GM18861 (cell line): ENCODE results near the gene GCM1.

Experiments
- ATAC-seq: cut with Tn5 transposase; IDR thresholded peaks from one replicate; pipeline ENCODE4 v1.9.1; 2021; ENCODE audit not compliant: unreplicated experiment

GCM1 gene

GRCh38 chr6:53152576-53152975 lies 3.9 kb upstream of the GCM1 start:
- ATAC-seq, result no peak

GRCh38 chr6:53151676-53152075 lies 3.0 kb upstream of the GCM1 start:
- no peak for ATAC-seq

DNA sequence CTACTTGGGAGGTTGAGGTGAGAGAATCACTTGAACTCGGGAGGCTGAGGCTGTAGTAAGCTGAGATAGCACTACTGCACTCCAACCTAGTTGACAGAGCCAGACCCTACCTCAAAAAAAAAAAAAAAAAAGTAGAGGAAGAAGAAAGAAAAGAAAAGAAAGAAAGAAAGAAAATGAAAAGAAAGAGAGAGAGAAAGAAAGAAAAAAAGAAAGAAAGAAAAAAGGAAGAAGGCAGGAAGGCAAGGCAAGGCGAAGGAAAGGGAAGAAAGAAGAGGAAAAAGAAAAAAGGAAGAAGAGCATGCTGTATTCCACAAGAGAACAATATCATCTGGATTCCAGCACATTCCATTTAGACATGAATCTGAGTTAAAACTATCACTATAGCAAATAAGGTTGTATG lies 3.8 kb downstream of the GCM1 start:
- no peak for ATAC-seq

- ATAC-seq, result no peak
Measured at GRCh38 chr6:53143710-53144109, 4.9 kb downstream of the GCM1 start.

DNA sequence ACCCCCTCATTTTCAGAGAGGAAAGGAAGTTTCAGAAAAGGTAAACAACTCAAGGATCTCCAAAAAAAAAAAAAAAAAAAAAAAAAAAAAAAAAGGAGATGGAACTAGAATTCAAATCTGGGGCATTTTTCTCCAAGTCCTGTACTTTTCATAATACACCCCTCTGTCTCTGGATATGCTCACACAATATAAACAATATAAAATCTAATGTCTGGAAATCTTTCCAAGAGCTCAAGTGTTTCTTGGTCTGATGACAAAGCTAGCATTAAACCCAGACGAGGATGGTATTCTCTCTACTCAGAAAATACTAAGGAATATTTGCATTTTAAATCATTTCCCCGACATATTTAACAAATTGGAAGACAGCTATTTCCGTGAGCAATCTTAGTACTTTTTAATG lies 5.8 kb downstream of the GCM1 start:
- ATAC-seq, result no peak

- ATAC-seq, result no peak
Measured at GRCh38 chr6:53139841-53140413, 8.7 kb downstream of the GCM1 start.

DNA sequence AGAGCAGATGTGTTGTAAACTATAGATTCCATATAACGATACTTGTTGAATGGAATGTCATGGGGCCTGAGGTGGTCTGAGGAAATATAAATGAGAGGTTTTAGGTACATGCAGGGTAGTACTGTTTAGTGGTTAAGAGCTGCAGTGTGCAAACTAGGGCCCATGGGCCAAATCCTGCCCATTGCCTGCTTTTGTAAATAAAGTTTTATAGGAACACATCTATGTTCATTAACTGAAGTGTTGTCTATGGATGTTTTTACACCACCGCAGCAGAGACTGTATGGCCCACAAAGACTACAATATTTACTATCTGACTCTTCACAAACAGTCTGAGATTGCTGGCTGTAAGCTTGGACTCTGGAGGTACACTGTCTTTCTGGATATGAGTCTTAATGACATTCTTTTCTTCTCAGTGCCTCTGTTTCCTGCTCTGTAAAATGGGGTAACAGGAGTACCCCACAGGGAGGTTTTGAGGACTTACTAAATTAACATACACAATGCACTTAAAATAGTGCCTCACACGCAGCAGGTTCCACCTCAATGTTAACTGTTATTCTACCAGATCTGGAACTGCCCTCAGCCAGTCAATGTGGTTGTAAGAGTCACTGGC lies 12.5 kb downstream of the GCM1 start:
- ATAC-seq, result no peak

- ATAC-seq, result no peak
Measured at GRCh38 chr6:53134601-53135235, 13.9 kb downstream of the GCM1 start.

GRCh38 chr6:53133961-53134360 lies 14.7 kb downstream of the GCM1 start:
- no peak for ATAC-seq

DNA sequence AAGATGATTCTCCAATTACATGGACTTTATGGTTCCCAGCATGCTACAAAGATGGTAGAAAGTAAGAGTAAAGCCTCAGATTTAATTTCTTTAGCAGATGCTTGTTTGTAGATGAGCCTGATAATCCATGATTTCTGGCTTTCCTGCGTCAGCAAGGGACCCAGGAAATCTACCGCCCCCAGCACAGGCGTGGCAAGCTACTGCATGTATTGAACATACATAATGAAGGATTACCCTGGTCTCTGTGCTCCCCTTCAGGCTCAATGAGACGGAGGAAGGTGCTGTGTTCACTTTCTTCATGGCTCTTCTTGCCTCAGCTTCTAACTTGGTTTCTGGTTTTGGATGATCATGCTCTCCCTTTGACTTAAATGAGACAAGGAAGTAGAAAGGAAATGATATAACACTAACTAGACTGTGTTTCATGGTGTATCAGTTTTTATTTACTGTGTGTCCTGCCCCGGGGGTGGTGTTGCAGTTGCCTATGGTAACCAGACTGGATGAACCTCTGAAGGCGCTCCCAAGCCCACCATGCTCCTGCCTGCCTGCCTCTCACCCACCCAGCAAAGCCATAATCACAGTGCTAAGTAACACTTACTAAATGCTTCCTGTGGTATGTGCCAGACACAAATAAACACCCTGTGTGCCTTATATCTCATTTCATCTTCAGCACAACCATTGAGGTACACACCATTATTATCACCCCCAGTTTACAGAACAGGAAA lies 17.9 kb downstream of the GCM1 start:
- no peak for ATAC-seq

DNA sequence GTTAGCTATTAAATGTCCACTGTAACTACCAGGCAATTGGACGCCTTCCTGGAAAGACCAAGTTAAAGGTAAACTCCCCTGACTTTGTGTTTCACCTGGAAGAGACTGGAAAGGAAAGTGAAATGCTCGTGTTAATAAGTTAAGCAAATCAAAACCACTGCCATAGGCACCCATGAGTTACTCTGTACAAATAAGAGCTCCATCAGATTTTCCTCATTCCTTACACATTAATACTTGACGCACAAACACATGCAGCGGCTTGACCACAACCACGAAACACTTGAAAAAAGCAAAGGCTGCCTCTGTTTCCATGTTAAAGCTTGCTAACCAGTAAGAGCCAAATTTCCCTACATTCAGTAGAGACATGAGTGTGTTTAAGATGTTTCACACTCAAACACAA lies 19.8 kb downstream of the GCM1 start:
- ATAC-seq, result no peak

GRCh38 chr6:53125276-53125675 lies 23.4 kb downstream of the GCM1 start:
- ATAC-seq, result no peak

GRCh38 chr6:53124131-53124800 lies 24.4 kb downstream of the GCM1 start:
- no peak for ATAC-seq

GRCh38 chr6:53119772-53120409 lies 28.8 kb downstream of the GCM1 start:
- ATAC-seq, result no peak

- ATAC-seq, result no peak
Measured at GRCh38 chr6:53119349-53119748, 29.3 kb downstream of the GCM1 start.

DNA sequence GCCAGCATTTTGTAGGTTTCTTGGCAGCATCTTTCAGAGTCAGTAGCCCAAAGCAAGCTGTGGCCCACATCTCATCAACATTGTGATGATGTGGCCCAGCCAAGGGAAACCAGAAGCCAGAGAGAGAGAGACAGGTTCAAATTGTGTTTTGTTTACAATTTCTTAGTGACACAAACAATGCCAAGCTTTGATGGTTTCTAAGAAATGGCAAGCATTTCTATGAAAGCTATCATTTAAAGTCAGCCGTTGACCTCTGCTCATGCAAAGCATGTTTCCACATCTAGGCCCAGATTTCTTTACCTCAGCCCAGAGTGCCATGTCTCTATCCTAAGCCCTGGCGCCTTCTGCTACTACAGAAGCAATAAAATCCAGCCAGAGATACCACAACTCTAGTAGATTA lies 32.9 kb downstream of the GCM1 start:
- ATAC-seq, result no peak

- ATAC-seq, result no peak
Measured at GRCh38 chr6:53115113-53115512, 33.5 kb downstream of the GCM1 start.

GRCh38 chr6:53113742-53114141 lies 34.9 kb downstream of the GCM1 start:
- no peak for ATAC-seq

DNA sequence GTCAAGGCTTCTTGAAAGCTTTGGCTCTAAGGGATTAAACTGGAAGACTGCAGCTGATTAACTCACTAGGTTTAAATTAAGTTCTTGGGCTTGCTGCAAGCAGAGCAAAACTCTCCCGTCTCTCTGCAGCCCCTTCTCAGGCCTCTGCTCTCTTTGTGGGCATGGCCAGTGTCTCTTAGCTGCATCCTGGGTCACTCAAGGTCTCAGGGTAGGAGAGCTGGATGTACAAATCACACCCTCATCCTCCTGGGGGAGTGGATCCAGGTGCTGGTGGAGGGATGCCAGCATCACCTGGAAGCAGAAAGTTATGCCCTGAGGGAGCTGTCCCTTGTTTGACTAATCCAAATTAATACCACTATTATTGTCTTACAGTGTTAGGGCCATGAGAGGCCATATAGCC lies 35.8 kb downstream of the GCM1 start:
- no peak for ATAC-seq

- no peak for ATAC-seq
Measured at GRCh38 chr6:53112404-53112803, 36.2 kb downstream of the GCM1 start.

GRCh38 chr6:53111865-53112264 lies 36.8 kb downstream of the GCM1 start:
- no peak for ATAC-seq
